GM10266 (cell line): ENCODE data around the gene GRIK4.

Source experiments
- DNase-seq: peaks from one replicate; pipeline ENCODE4 v3.0.0; 2012; ENCODE audit errors: extremely low spot score
- CTCF ChIP-seq: IDR thresholded peaks from 2 replicates; pipeline ENCODE4 v1.5.1; 2012; ENCODE audit warnings: mild to moderate bottlenecking, low read depth; ENCODE audit not compliant: control insufficient read depth, insufficient read depth; ENCODE audit errors: missing control alignments

Gene GRIK4

GRCh38 chr11:120511116-120511819 lies at the start of gene GRIK4:
Gene GRIK4, plus strand, starts transcription at chr11:120511748. Its CDS starts 148,571 bp downstream, at chr11:120660319.
- peak; percentile 96 for TF ChIP-seq CTCF

GRCh38 chr11:120462825-120463224 lies 48.7 kb upstream of the GRIK4 start:
- DNase-seq: no peak
- TF ChIP-seq CTCF: no peak

More at GRCh38 chr11:120511116-120511819, at the start of gene GRIK4:
- DNase-seq: peak; percentile 96

- no peak for DNase-seq
Measured at GRCh38 chr11:120465921-120466534, 45.5 kb upstream of the GRIK4 start.

GRCh38 chr11:120467627-120468026 lies 43.9 kb upstream of the GRIK4 start:
- no peak for DNase-seq
- no peak for TF ChIP-seq CTCF

More at GRCh38 chr11:120465921-120466534, 45.5 kb upstream of the GRIK4 start:
- no peak for TF ChIP-seq CTCF

- TF ChIP-seq CTCF: no peak
- no peak for DNase-seq
Measured at GRCh38 chr11:120471131-120471530, 40.4 kb upstream of the GRIK4 start.

GRCh38 chr11:120471994-120472393 lies 39.6 kb upstream of the GRIK4 start:
- no peak for DNase-seq
- no peak for TF ChIP-seq CTCF

- no peak for TF ChIP-seq CTCF
- no peak for DNase-seq
Measured at GRCh38 chr11:120473503-120473902, 38.0 kb upstream of the GRIK4 start.
